Thyroid gland (tissue), 4 donors: ENCODE measurements around the gene FKBP2.

Experiments used
- CTCF ChIP-seq, 6 experiments: fragments of 200-600 bp in 3 of 6; fragments of 450-650 bp in 3 of 6; sonication (generic) in 3 of 6; IDR thresholded peaks; one replicate each; pipeline ENCODE4 v1.5.1; 2016 to 2019; ENCODE audit warnings: antibody characterized with exemption in 6 of 6, mild to moderate bottlenecking in 2 of 6, inconsistent platforms in 1 of 6, moderate library complexity in 1 of 6
- POLR2A ChIP-seq, 2 donors: fragments of 450-650 bp; IDR thresholded peaks; one replicate each; pipeline ENCODE4 v1.6.1; 2017; ENCODE audit warnings: antibody characterized with exemption in 2 of 2, mild to moderate bottlenecking in 2 of 2, moderate library complexity in 1 of 2

- TF ChIP-seq POLR2A (IDR thresholded peaks at IDR 0.05) (peak in 1 of 2 donors; percentile 72), CTCF (IDR thresholded peaks at IDR 0.05) (no peak)
Measured at GRCh38 chr11:64234647-64235379, 6.1 kb upstream of the FKBP2 start.
